Limb (tissue), 2 donors: ENCODE data around the gene HDAC4.
"Not testable (repeated sequence)": the region's sequence is repeated elsewhere in the genome, so short reads cannot be mapped to it uniquely, and the experiment has no call there.

Source experiments
- DNase-seq, 2 donors: peaks; one replicate each; pipeline ENCODE4 v3.0.0-alpha.2; 2016; ENCODE audit errors: extremely low spot score in 2 of 2

The HDAC4 gene

GRCh38 chr2:239078128-239078924 lies 322.5 kb downstream of the HDAC4 start:
- DNase-seq, result no peak

GRCh38 chr2:239077260-239077659 lies 323.6 kb downstream of the HDAC4 start:
- no peak for DNase-seq

GRCh38 chr2:239075918-239076758 lies 324.7 kb downstream of the HDAC4 start:
- no peak for DNase-seq

- DNase-seq, result no peak
Measured at GRCh38 chr2:239073745-239074530, 326.9 kb downstream of the HDAC4 start.

- no peak for DNase-seq
Measured at GRCh38 chr2:239073270-239073669, 327.6 kb downstream of the HDAC4 start.

GRCh38 chr2:239072786-239073185 lies 328.0 kb downstream of the HDAC4 start:
- no peak for DNase-seq

GRCh38 chr2:239070466-239070865 lies 330.4 kb downstream of the HDAC4 start:
- no peak for DNase-seq

- not testable (repeated sequence) for DNase-seq
Measured at GRCh38 chr2:239069362-239070333, 331.2 kb downstream of the HDAC4 start.

GRCh38 chr2:239068411-239068810 lies 332.4 kb downstream of the HDAC4 start:
- DNase-seq, result no peak

GRCh38 chr2:239067196-239067865 lies 333.5 kb downstream of the HDAC4 start:
- no peak for DNase-seq

GRCh38 chr2:239066597-239066996 lies 334.2 kb downstream of the HDAC4 start:
- no peak for DNase-seq

GRCh38 chr2:239065962-239066361 lies 334.9 kb downstream of the HDAC4 start:
- no peak for DNase-seq

GRCh38 chr2:239065537-239065936 lies 335.3 kb downstream of the HDAC4 start:
- DNase-seq, result no peak

- no peak for DNase-seq
Measured at GRCh38 chr2:239064891-239065290, 335.9 kb downstream of the HDAC4 start.

- no peak for DNase-seq
Measured at GRCh38 chr2:239064253-239064652, 336.6 kb downstream of the HDAC4 start.

- no peak for DNase-seq
Measured at GRCh38 chr2:239062743-239063142, 338.1 kb downstream of the HDAC4 start.

GRCh38 chr2:239061824-239062570 lies 338.8 kb downstream of the HDAC4 start:
- no peak for DNase-seq

GRCh38 chr2:239061121-239061666 lies 339.6 kb downstream of the HDAC4 start:
- DNase-seq, result no peak

- no peak for DNase-seq
Measured at GRCh38 chr2:239060676-239061075, 340.1 kb downstream of the HDAC4 start.
